GM19468 (cell line): ENCODE measurements around the gene FAM110C.
"Not testable (repeated sequence)": the region's sequence is repeated elsewhere in the genome, so short reads cannot be mapped to it uniquely, and the experiment has no call there.

Experiments used
- ATAC-seq: cut with Tn5 transposase; IDR thresholded peaks from one replicate; pipeline ENCODE4 v1.9.1; 2021; ENCODE audit warnings: mild to moderate bottlenecking, moderate library complexity, moderate number of reproducible peaks; ENCODE audit not compliant: unreplicated experiment; ENCODE audit errors: extremely low read depth

FAM110C gene

DNA sequence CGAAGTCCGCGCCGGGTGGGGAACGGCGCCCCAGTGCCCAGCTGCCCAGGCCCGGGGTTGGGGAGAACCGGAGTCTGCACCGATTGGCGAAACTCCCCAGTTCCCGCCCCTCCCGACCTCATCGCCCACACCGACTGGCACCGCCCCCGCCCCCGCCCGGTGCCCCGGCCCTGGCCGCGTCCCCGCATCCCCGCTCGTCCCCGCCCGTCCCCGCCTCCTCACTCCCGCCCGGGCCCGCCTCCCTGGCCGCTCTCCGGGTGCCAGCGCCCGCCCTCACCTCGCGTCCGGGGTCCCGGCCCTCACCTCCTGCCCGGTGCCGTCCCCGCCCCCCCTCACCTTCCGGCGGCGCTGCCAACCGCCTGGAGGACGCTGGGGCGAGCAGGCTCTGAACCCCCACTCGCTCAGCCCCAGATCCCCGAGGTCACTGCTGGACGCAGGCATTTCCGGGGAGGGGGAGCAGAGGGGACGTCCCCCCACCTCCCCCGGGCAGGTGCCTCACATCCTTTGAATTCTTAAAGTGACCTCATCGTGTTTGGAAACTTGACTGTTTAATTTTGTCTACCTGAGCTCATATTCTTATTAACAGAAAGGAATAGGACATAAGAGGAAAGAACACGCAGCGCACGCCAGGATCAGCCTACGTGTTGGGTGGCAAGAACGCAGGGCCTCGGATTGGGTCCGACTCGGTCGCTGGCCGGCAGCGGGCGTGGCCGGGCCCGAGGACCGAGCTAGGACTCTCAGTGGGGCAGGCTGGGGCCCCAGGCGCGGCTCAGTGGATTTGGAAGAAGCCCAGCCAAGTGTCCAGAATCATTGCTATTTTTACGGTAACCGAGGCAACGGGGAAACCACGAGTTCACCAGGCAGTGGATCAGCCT lies at the start of gene FAM110C:
Gene FAM110C, minus strand, starts transcription at position 35 of the 875 bp plus-strand sequence. CDS start 120 bp downstream, outside the sequence.
- ATAC-seq: no peak

GRCh38 chr2:92326-92725 lies 46.0 kb upstream of the FAM110C start:
- no peak for ATAC-seq

DNA sequence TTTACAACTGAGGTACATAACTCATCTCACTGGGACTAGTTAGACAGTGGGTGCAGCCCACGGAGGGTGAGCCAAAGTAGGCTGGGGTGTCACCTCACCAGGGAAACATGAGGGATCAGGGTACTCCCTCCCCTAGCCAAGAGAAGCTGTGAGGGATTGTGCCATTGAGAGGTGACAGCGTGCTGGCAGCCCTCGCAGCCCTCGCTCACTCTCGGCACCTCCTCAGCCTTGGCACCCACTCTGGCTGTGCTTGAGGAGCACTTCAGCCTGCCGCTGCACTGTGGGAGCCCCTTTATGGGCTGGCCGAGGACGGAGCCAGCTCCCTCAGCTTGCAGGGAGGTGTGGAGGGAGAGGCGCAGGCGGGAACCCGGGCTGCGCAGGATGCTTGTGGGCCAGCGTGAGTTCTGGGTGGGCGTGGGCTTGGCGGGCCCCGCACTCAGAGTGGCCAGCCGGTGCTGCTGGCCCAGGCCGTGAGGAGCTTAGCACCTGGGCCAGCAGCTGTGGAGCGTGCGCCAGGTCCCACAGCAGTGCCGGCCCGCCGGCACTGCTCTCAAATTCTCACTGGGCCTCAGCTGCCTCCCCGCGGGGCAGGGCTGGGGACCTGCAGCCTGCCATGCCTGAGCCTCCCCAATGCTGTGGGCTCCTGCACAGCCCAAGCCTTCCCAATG lies 44.5 kb upstream of the FAM110C start:
- no peak for ATAC-seq

GRCh38 chr2:85761-86160 lies 39.5 kb upstream of the FAM110C start:
- ATAC-seq: no peak

DNA sequence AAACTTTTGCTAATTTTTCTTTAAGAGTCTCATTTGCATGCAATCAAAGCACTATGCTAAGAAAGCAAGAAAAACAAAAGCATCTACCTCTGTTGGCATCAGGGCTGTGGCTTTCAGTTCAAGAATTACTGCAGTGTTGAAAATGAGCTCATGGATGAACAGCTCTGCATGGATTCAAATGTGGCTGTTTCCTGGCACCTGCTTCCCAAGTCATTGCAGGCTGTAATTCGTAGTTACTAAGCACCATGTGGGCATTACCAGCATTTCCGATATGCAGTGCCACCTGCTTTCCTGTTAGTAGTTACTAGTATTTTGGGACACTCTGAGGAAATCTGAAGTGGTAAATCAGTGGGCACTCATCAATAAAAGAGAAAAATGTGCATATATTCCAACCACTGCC lies 37.8 kb upstream of the FAM110C start:
- ATAC-seq: no peak

DNA sequence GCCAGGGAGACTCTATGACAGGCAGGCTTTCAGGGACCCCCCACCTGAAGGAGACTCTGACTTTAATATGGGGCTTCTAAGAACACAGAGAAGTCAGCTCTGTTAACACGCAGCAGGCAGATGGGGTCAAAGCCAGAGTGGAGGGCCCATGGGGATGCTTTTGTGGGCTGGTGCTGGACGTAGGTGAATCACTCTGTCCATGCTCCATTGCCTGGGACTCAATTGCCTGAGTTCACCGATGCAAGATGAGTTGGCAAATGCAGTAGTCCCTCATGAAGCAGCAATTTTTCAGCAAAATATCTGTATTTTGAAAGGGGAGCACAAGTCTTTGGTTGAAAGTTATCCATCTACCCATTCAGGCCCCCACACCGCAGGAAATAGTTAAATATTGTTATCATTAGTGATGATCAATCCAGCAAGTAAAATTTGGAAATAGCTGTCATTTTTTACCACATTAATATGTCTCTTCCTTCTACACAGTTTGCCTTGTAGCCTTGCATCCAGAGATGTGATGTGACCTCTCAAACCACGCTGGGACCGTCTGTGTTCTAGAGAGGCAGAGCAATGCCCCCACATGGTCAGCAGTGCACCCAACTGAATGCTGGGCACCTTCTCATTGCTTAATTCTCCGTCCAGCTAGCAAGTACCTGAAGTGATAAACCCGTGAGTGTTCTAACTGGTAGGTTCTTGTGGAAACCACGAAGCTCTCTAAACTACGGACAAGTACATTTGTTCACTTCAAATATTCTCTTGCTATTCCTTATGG lies 34.8 kb upstream of the FAM110C start:
- no peak for ATAC-seq

DNA sequence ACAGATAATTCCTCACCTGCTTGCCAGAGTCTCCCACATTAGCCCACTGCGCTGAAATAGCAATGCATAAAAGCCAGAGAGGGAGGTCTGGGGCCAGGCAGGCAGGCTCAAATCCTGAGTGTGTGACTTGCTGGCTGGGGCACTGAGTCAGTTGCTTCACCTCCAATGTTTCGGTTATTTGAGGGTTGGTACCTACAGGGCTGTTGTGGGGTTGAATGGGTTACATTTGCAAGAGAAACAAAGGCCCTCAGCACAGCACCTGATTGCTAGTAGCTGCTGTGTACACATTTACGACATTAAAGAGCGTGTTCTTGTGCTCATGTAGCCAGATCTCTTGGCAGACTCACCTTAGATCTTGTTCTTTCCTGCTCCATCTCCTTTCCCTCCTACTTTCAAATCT lies 34.1 kb upstream of the FAM110C start:
- ATAC-seq: no peak

- ATAC-seq: no peak
Observed at GRCh38 chr2:71309-72035, 25.2 kb upstream of the FAM110C start.

- no peak for ATAC-seq
Observed at GRCh38 chr2:69366-70344, 23.4 kb upstream of the FAM110C start.

DNA sequence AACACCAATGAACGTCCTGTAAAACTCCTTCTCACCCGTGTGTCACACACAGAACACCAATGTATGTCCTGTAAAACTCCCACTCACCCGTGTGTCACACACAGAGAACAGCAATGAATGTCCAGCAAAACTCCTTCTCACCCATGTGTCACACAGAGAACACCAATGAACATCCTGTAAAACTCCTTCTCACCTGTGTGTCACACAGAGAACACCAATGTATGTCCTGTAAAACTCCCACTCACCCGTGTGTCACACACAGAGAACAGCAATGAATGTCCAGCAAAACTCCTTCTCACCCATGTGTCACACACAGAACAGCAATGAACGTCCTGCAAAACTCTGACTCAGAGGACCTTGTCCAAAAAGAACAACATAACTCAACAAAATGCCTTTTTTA lies 22.3 kb upstream of the FAM110C start:
- ATAC-seq: not testable (repeated sequence)

GRCh38 chr2:66853-67252 lies 20.5 kb upstream of the FAM110C start:
- ATAC-seq: no peak

- ATAC-seq: no peak
Observed at GRCh38 chr2:65121-65520, 18.8 kb upstream of the FAM110C start.

- ATAC-seq: no peak
Observed at GRCh38 chr2:55587-56448, 9.5 kb upstream of the FAM110C start.

DNA sequence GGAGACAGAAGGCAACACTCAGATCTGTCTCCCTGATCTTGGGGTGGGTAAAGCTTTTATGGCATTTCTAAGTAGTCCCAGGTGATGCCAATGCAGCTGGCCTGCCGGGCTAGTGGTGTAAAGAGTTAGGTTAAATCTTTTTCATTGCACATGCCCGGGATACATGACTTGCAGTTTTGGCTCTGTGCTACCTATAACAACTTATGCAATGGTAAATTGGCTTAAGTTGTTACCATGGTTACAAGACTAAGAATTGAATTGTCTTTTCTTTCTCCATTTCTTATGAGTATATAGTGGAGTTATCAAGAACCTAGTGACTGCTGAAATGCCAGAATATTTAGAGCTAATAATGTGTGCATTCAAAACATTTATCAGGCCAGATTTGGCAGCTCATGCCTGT lies 5.3 kb upstream of the FAM110C start:
- no peak for ATAC-seq

DNA sequence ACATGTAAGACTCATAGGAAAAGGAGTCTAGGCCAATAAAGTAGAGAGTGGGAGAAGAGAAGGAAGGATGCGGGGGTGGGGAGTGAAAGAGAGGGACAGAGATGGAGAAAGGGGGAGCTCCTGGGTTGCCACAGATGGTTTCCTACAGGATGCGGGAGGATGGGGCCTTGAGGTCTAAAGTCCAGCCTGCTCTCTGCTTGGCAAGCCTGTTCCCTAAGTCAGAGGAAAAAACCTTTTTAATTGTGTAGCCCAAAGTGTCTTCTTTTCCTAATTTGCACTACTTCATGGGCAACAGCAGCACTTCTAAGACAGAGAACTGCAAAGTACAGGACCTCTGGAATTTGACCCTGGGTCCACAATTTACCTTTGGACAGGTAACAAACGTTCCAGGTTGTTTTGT lies 1.4 kb upstream of the FAM110C start:
- ATAC-seq: no peak

DNA sequence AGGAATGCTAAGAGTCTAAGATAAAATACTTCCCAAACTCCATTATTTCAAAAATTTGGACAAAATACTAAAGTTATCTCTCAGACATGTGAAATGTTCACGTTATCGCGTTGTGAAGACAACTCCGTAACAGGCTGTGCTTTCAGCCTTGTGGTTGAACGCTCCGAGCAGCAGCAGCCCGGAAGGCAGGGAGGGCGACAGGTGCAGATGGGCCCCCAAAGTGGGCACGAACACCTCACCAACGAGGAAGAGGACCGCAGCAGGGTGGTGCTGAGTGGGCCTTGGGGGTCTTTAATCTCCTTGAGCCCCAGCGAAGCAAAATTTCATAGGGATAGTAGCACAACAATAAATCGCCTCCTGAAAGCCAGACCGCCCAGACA lies 1.0 kb upstream of the FAM110C start:
- no peak for ATAC-seq

- no peak for ATAC-seq
Observed at GRCh38 chr2:46131-46470, 204 bp downstream of the FAM110C start.

GRCh38 chr2:45342-46130 lies 769 bp downstream of the FAM110C start:
- ATAC-seq: no peak
